H9 (cell line): ENCODE measurements around the gene CPNE8. TPM values are rescaled to one million over a fixed set of nuclear protein-coding genes. Genes with fewer than 3 reads are reported as not detected.

Experiments
- DNase-seq: peaks from one replicate; pipeline ENCODE4 v3.0.0-alpha.2; 2017
- H2AFZ ChIP-seq: one replicate; pipeline ENCODE4 v1.6.1; 2013; ENCODE audit warnings: mild to moderate bottlenecking, low read length, control low read depth, moderate library complexity
- H2AK5ac ChIP-seq: 2 replicates; pipeline ENCODE4 v1.6.1; 2013; ENCODE audit warnings: low read length, control low read depth, mixed read lengths; ENCODE audit not compliant: insufficient read length
- H2BK120ac ChIP-seq: one replicate; pipeline ENCODE4 v1.6.1; 2013; ENCODE audit warnings: low read depth, mild to moderate bottlenecking, low read length, control low read depth, inconsistent platforms; ENCODE audit not compliant: poor library complexity, severe bottlenecking
- H2BK12ac ChIP-seq: 2 replicates; pipeline ENCODE4 v1.6.1; 2013; ENCODE audit warnings: low read length, control low read depth, mixed read lengths, low read depth; ENCODE audit not compliant: insufficient read length
- H2BK15ac ChIP-seq: 2 replicates; pipeline ENCODE4 v1.6.1; 2013; ENCODE audit warnings: low read depth, low read length, control low read depth
- H2BK20ac ChIP-seq: one replicate; pipeline ENCODE4 v1.6.1; 2013; ENCODE audit warnings: low read depth, mild to moderate bottlenecking, low read length, control low read depth, inconsistent platforms; ENCODE audit not compliant: poor library complexity, severe bottlenecking
- H2BK5ac ChIP-seq: 2 replicates; pipeline ENCODE4 v1.6.1; 2013; ENCODE audit warnings: low read length, control low read depth, mixed read lengths; ENCODE audit not compliant: insufficient read length
- H3K14ac ChIP-seq: 2 replicates; pipeline ENCODE4 v1.6.1; 2013; ENCODE audit warnings: low read length, control low read depth; ENCODE audit not compliant: insufficient read depth
- H3K18ac ChIP-seq: 2 replicates; pipeline ENCODE4 v1.6.1; 2013; ENCODE audit warnings: low read depth, mild to moderate bottlenecking, mixed read lengths, low read length, control low read depth; ENCODE audit not compliant: insufficient read length
- H3K23ac ChIP-seq: 2 replicates; pipeline ENCODE4 v1.6.1; 2013; ENCODE audit warnings: low read length, control low read depth, mixed read lengths, low read depth; ENCODE audit not compliant: insufficient read length
- H3K23me2 ChIP-seq: 2 replicates; pipeline ENCODE4 v1.6.1; 2013; ENCODE audit warnings: low read depth, mild to moderate bottlenecking, mixed read lengths, low read length, control low read depth; ENCODE audit not compliant: insufficient read length, poor library complexity, severe bottlenecking
- H3K27ac ChIP-seq: 2 replicates; pipeline ENCODE4 v1.5.1; 2013; ENCODE audit warnings: low read length, control low read depth, mixed read lengths, low read depth; ENCODE audit not compliant: insufficient read length
- H3K27me3 ChIP-seq: 2 replicates; pipeline ENCODE4 v1.6.1; 2013; ENCODE audit warnings: low read length, control low read depth, inconsistent platforms; ENCODE audit not compliant: insufficient read depth
- H3K4ac ChIP-seq: 2 replicates; pipeline ENCODE4 v1.6.1; 2013; ENCODE audit warnings: low read depth, mild to moderate bottlenecking, control low read depth, inconsistent platforms, low read length, moderate library complexity
- H3K4me1 ChIP-seq: 2 replicates; pipeline ENCODE4 v1.6.1; 2013; ENCODE audit warnings: low read length, control low read depth, inconsistent platforms; ENCODE audit not compliant: insufficient read depth
- H3K4me2 ChIP-seq: 2 replicates; pipeline ENCODE4 v1.6.1; 2013; ENCODE audit warnings: low read length, control low read depth, mixed read lengths; ENCODE audit not compliant: insufficient read length, insufficient read depth
- H3K56ac ChIP-seq: 2 replicates; pipeline ENCODE4 v1.6.1; 2013; ENCODE audit warnings: low read depth, mild to moderate bottlenecking, mixed read lengths, low read length, control low read depth; ENCODE audit not compliant: insufficient read length
- H3K79me1 ChIP-seq: 2 replicates; pipeline ENCODE4 v1.6.1; 2013; ENCODE audit warnings: low read depth, mild to moderate bottlenecking, moderate library complexity, low read length, control low read depth, inconsistent platforms; ENCODE audit not compliant: insufficient read depth, poor library complexity, severe bottlenecking
- H3K79me2 ChIP-seq: 2 replicates; pipeline ENCODE4 v1.6.1; 2013; ENCODE audit warnings: low read length, control low read depth, inconsistent platforms; ENCODE audit not compliant: insufficient read depth
- H3K9ac ChIP-seq: 2 replicates; pipeline ENCODE4 v1.6.1; 2013; ENCODE audit warnings: low read length, control low read depth, mixed read lengths; ENCODE audit not compliant: insufficient read length; ENCODE audit errors: extremely low read depth
- H3K9me3 ChIP-seq: one replicate; pipeline ENCODE4 v1.6.1; 2013; ENCODE audit warnings: low read depth, low read length, inconsistent platforms; ENCODE audit not compliant: control insufficient read depth
- H3T11ph ChIP-seq: one replicate; pipeline ENCODE4 v1.6.1; 2013; ENCODE audit warnings: mild to moderate bottlenecking, low read length, control low read depth, inconsistent platforms
- H4K20me1 ChIP-seq: one replicate; pipeline ENCODE4 v1.6.1; 2013; ENCODE audit not compliant: control insufficient read depth, insufficient read length, insufficient read depth
- H4K5ac ChIP-seq: 2 replicates; pipeline ENCODE4 v1.6.1; 2013; ENCODE audit warnings: low read depth, mild to moderate bottlenecking, mixed read lengths, low read length, control low read depth; ENCODE audit not compliant: insufficient read length
- H4K8ac ChIP-seq: replicated peaks from 2 replicates; pipeline ENCODE4 v1.6.1; 2013; ENCODE audit warnings: low read length, control low read depth, mixed read lengths, low read depth; ENCODE audit not compliant: insufficient read length
- H4K91ac ChIP-seq: 2 replicates; pipeline ENCODE4 v1.6.1; 2013; ENCODE audit warnings: low read depth, mild to moderate bottlenecking, moderate library complexity, mixed read lengths, low read length, control low read depth; ENCODE audit not compliant: insufficient read length
- H3K27ac Mint-ChIP-seq, 3 experiments: 2 replicates in 2 of 3; 3 replicates in 1 of 3; pipeline ENCODE4 v1.8.0; 2020 to 2021; ENCODE audit warnings: mixed read lengths in 3 of 3, mild to moderate bottlenecking in 1 of 3, moderate library complexity in 1 of 3
- H3K27me3 Mint-ChIP-seq: 2 replicates; pipeline ENCODE4 v1.8.0; 2021; ENCODE audit warnings: low read depth, mild to moderate bottlenecking, moderate library complexity, mixed read lengths
- H3K36me3 Mint-ChIP-seq, 3 experiments: 2 replicates in 2 of 3; 3 replicates in 1 of 3; pipeline ENCODE4 v1.8.0; 2020 to 2021; ENCODE audit warnings: low read depth in 3 of 3, mixed read lengths in 3 of 3; ENCODE audit not compliant: insufficient read depth in 1 of 3
- H3K4me1 Mint-ChIP-seq, 2 experiments: 2 replicates each; pipeline ENCODE4 v1.8.0; 2020; ENCODE audit warnings: mixed read lengths in 2 of 2
- H3K4me3 Mint-ChIP-seq, 2 experiments: 2 replicates in 1 of 2; 3 replicates in 1 of 2; pipeline ENCODE4 v1.8.0; 2020 to 2021; ENCODE audit warnings: mild to moderate bottlenecking in 2 of 2, mixed read lengths in 2 of 2, moderate library complexity in 1 of 2
- H3K9me3 Mint-ChIP-seq, 2 experiments: 2 replicates in 1 of 2; 3 replicates in 1 of 2; pipeline ENCODE4 v1.8.0; 2020; ENCODE audit warnings: mild to moderate bottlenecking in 2 of 2, mixed read lengths in 2 of 2, moderate library complexity in 1 of 2
- WGBS: extraction: QIAGEN DNeasy Blood & Tissue Kit; methylation state at CpG from one replicate; pipeline ENCODE4 v1.1.7; 2013; ENCODE audit warnings: missing lambda C conversion rate, low lambda C conversion rate, mixed read lengths; ENCODE audit not compliant: insufficient read length; ENCODE audit errors: extremely low coverage; 5-methylcytosine and 5-hydroxymethylcytosine counted together
- total RNA-seq: library from RNA; stranded (reverse); gene quantifications from 2 replicates; pipeline ENCODE4 v1.2.1, GENCODE V29; 2021
- TF ChIP-seq, protein P1 (sequence below): fragments of 200-600 bp; sonication (generic); conservative IDR thresholded peaks from 3 replicates; pipeline ENCODE4 v1.8.0; 2021; ENCODE audit warnings: antibody characterized with exemption, mild to moderate bottlenecking

Gene CPNE8
- total RNA-seq, 1 experiment from 2014 or later, result 1.9 TPM

- no CpG with 5 or more reads among the region's 3 CpGs for WGBS
- no peak overlapping the region for H3K27ac ChIP-seq
- no peak overlapping the region for H4K8ac ChIP-seq
- H3K27me3 ChIP-seq, result no peaks in the 10 kb centered on the region
- H3K4ac ChIP-seq, result no peak overlapping the region
- no peaks in the 10 kb centered on the region for H3K23me2 ChIP-seq
- no peak overlapping the region for H2BK12ac ChIP-seq
- no peak overlapping the region for H3K27ac Mint-ChIP-seq
- H3K79me1 ChIP-seq, result no peaks in the 10 kb centered on the region
- H3K4me2 ChIP-seq, result no peak overlapping the region
- H3K9me3 ChIP-seq, result no peaks in the 10 kb centered on the region
- H2AFZ ChIP-seq, result no peak overlapping the region
- no peak overlapping the region for H2AK5ac ChIP-seq
- H3T11ph ChIP-seq, result no peak overlapping the region
- no peak overlapping the region for H2BK20ac ChIP-seq
- no peak overlapping the region for H2BK5ac ChIP-seq
- no peaks in the 10 kb centered on the region for H3K36me3 Mint-ChIP-seq
- H3K4me3 Mint-ChIP-seq, result no peak overlapping the region
- no peak overlapping the region for H2BK120ac ChIP-seq
- no peak overlapping the region for H4K5ac ChIP-seq
- no peak overlapping the region for H3K18ac ChIP-seq
- DNase-seq, result no peak
- H3K4me1 Mint-ChIP-seq, result no peaks in the 10 kb centered on the region
- no peaks in the 10 kb centered on the region for H4K20me1 ChIP-seq
- H3K9ac ChIP-seq, result no peak overlapping the region
- H3K56ac ChIP-seq, result no peak overlapping the region
- H3K79me2 ChIP-seq, result no peaks in the 10 kb centered on the region
- H3K9me3 Mint-ChIP-seq, result no peaks in the 10 kb centered on the region; a peak in 1 of 5 replicates
- no peak overlapping the region for H3K23ac ChIP-seq
- no peaks in the 10 kb centered on the region for H3K27me3 Mint-ChIP-seq
- H4K91ac ChIP-seq, result no peak overlapping the region
- H3K4me1 ChIP-seq, result no peaks in the 10 kb centered on the region
- H2BK15ac ChIP-seq, result no peak overlapping the region
- no peak overlapping the region for H3K14ac ChIP-seq
- TF ChIP-seq, protein P1, sequence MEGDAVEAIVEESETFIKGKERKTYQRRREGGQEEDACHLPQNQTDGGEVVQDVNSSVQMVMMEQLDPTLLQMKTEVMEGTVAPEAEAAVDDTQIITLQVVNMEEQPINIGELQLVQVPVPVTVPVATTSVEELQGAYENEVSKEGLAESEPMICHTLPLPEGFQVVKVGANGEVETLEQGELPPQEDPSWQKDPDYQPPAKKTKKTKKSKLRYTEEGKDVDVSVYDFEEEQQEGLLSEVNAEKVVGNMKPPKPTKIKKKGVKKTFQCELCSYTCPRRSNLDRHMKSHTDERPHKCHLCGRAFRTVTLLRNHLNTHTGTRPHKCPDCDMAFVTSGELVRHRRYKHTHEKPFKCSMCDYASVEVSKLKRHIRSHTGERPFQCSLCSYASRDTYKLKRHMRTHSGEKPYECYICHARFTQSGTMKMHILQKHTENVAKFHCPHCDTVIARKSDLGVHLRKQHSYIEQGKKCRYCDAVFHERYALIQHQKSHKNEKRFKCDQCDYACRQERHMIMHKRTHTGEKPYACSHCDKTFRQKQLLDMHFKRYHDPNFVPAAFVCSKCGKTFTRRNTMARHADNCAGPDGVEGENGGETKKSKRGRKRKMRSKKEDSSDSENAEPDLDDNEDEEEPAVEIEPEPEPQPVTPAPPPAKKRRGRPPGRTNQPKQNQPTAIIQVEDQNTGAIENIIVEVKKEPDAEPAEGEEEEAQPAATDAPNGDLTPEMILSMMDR, result no peak
Measured at GRCh38 chr12:38915429-38916182, 10.2 kb upstream of the CPNE8 start.
